Measurements from ENCODE around the gene INCA1.

DNA sequence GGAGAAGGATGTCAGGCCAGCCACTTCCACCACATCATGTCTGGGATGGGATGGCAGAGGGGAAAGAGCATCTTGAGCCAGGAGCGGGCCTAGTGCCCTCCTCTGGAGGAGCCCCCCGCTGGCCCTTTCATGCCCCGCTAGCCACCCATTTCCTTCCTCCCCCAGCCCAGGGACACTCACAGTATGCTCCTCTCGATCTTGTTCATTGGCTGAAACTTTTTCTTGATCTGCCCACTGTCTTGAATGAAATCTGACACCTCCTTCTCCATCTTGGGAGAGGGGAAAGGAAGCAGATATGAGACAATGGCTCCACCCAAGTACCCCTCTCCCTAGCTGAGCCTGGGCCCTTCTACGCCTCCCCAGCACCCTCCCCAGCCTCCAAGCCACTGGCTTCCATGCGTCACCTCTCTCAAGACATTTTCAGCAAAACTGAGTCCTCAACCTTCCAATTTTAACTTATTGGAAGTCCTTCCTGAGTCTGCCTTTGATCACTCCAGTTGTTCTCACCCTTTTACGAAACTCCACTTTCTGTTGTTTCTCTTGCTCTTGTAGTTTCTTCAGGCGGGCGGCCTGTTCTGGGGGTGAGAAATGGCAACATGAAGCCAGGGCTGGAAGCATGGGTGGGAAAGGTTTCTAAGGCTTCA, 36.9 kb downstream of the INCA1 start:
- TF ChIP-seq CTCF (IDR thresholded peaks at IDR 0.05) (no peak), POLR2A (IDR thresholded peaks at IDR 0.05) (no peak)
